Activated T-cell treated with anti-CD3 and anti-CD28 coated beads, Interleukin-2, amount 50 U/mL, for 24 hours (primary cell): ENCODE measurements around the gene SLC22A16.

Experiments used
- DNase-seq: peaks from one replicate; pipeline ENCODE4 v3.0.0-alpha.2; 2020
- H3K27ac Mint-ChIP-seq: 2 replicates; pipeline ENCODE4 v1.8.0; 2020; ENCODE audit warnings: mild to moderate bottlenecking, mixed read lengths
- H3K27me3 Mint-ChIP-seq: 2 replicates; pipeline ENCODE4 v1.8.0; 2020; ENCODE audit warnings: mixed read lengths
- H3K36me3 Mint-ChIP-seq: 2 replicates; pipeline ENCODE4 v1.8.0; 2020; ENCODE audit warnings: low read depth, mixed read lengths
- H3K4me1 Mint-ChIP-seq: 2 replicates; pipeline ENCODE4 v1.8.0; 2020; ENCODE audit warnings: low read depth, mixed read lengths
- H3K4me3 Mint-ChIP-seq: 2 replicates; pipeline ENCODE4 v1.8.0; 2020; ENCODE audit warnings: mild to moderate bottlenecking, moderate library complexity, mixed read lengths
- H3K9me3 Mint-ChIP-seq: 2 replicates; pipeline ENCODE4 v1.8.0; 2020; ENCODE audit warnings: mixed read lengths

SLC22A16 gene

GRCh38 chr6:110447761-110448160 is 28.7 kb downstream of the SLC22A16 start:
- Mint-ChIP-seq H3K4me1 (no peaks in the 10 kb centered on the region), H3K9me3 (no peaks in the 10 kb centered on the region), H3K36me3 (no peaks in the 10 kb centered on the region), H3K27ac (no peak overlapping the region), H3K27me3 (peaks cover 12% of the 10 kb centered on the region), H3K4me3 (no peak overlapping the region)
- DNase-seq = no peak

GRCh38 chr6:110446405-110446804 is 30.0 kb downstream of the SLC22A16 start:
- no peak for DNase-seq
- no peaks in the 10 kb centered on the region for H3K9me3 Mint-ChIP-seq
- H3K4me3 Mint-ChIP-seq = no peak overlapping the region
- H3K27me3 Mint-ChIP-seq = peaks cover 10% of the 10 kb centered on the region
- H3K36me3 Mint-ChIP-seq = no peaks in the 10 kb centered on the region
- H3K4me1 Mint-ChIP-seq = no peaks in the 10 kb centered on the region
- no peak overlapping the region for H3K27ac Mint-ChIP-seq

GRCh38 chr6:110440026-110440425 is 36.4 kb downstream of the SLC22A16 start:
- no peak for DNase-seq
- Mint-ChIP-seq H3K36me3 (no peaks in the 10 kb centered on the region), H3K4me3 (no peak overlapping the region), H3K27ac (no peak overlapping the region), H3K27me3 (peaks cover 14% of the 10 kb centered on the region), H3K4me1 (no peaks in the 10 kb centered on the region), H3K9me3 (no peaks in the 10 kb centered on the region)

- Mint-ChIP-seq H3K4me1 (no peaks in the 10 kb centered on the region), H3K9me3 (no peaks in the 10 kb centered on the region), H3K36me3 (no peaks in the 10 kb centered on the region), H3K4me3 (no peak overlapping the region), H3K27me3 (peaks cover 14% of the 10 kb centered on the region), H3K27ac (no peak overlapping the region)
- no peak for DNase-seq
These were observed 37.1 kb downstream of the SLC22A16 start for GRCh38 chr6:110439356-110439755.

- no peaks in the 10 kb centered on the region for H3K4me1 Mint-ChIP-seq
- no peak overlapping the region for H3K27ac Mint-ChIP-seq
- H3K27me3 Mint-ChIP-seq = peaks cover 5% of the 10 kb centered on the region
- DNase-seq = no peak
- H3K9me3 Mint-ChIP-seq = no peaks in the 10 kb centered on the region
- H3K4me3 Mint-ChIP-seq = no peak overlapping the region
- no peaks in the 10 kb centered on the region for H3K36me3 Mint-ChIP-seq
These were observed 41.3 kb downstream of the SLC22A16 start for GRCh38 chr6:110434961-110435602.

- Mint-ChIP-seq H3K4me3 (no peak overlapping the region), H3K27ac (no peak overlapping the region), H3K27me3 (peaks cover 6% of the 10 kb centered on the region), H3K36me3 (no peaks in the 10 kb centered on the region), H3K9me3 (no peaks in the 10 kb centered on the region), H3K4me1 (no peaks in the 10 kb centered on the region)
- no peak for DNase-seq
These were observed 44.0 kb downstream of the SLC22A16 start for GRCh38 chr6:110432285-110432900.

- H3K4me3 Mint-ChIP-seq = no peak overlapping the region
- no peak for DNase-seq
- no peak overlapping the region for H3K27ac Mint-ChIP-seq
- H3K9me3 Mint-ChIP-seq = no peaks in the 10 kb centered on the region
- H3K27me3 Mint-ChIP-seq = peaks cover 6% of the 10 kb centered on the region
- no peaks in the 10 kb centered on the region for H3K36me3 Mint-ChIP-seq
- H3K4me1 Mint-ChIP-seq = no peaks in the 10 kb centered on the region
These were observed 45.7 kb downstream of the SLC22A16 start for GRCh38 chr6:110430741-110431140.

- Mint-ChIP-seq H3K4me1 (no peaks in the 10 kb centered on the region), H3K9me3 (no peaks in the 10 kb centered on the region), H3K27me3 (peaks cover 9% of the 10 kb centered on the region), H3K36me3 (no peaks in the 10 kb centered on the region), H3K4me3 (no peak overlapping the region), H3K27ac (no peak overlapping the region)
- DNase-seq = no peak
These were observed 46.2 kb downstream of the SLC22A16 start for GRCh38 chr6:110430236-110430635.

- no peak overlapping the region for H3K27ac Mint-ChIP-seq
- H3K27me3 Mint-ChIP-seq = peaks cover 19% of the 10 kb centered on the region
- H3K4me3 Mint-ChIP-seq = no peak overlapping the region
- DNase-seq = no peak
- H3K9me3 Mint-ChIP-seq = no peaks in the 10 kb centered on the region
- no peaks in the 10 kb centered on the region for H3K4me1 Mint-ChIP-seq
- no peaks in the 10 kb centered on the region for H3K36me3 Mint-ChIP-seq
These were observed 48.3 kb downstream of the SLC22A16 start for GRCh38 chr6:110428153-110428552.

GRCh38 chr6:110425816-110426215 is 50.6 kb downstream of the SLC22A16 start:
- peaks cover 34% of the 10 kb centered on the region for H3K27me3 Mint-ChIP-seq
- peaks cover 8% of the 10 kb centered on the region for H3K9me3 Mint-ChIP-seq
- no peaks in the 10 kb centered on the region for H3K4me1 Mint-ChIP-seq
- DNase-seq = no peak
- no peaks in the 10 kb centered on the region for H3K36me3 Mint-ChIP-seq
- no peak overlapping the region for H3K27ac Mint-ChIP-seq
- H3K4me3 Mint-ChIP-seq = no peak overlapping the region

GRCh38 chr6:110422444-110422822 is 54.0 kb downstream of the SLC22A16 start:
- Mint-ChIP-seq H3K36me3 (no peaks in the 10 kb centered on the region), H3K27ac (no peak overlapping the region), H3K27me3 (peaks cover 48% of the 10 kb centered on the region), H3K9me3 (peaks cover 8% of the 10 kb centered on the region), H3K4me1 (no peaks in the 10 kb centered on the region), H3K4me3 (no peak overlapping the region)
- no peak for DNase-seq

- Mint-ChIP-seq H3K4me3 (no peak overlapping the region), H3K4me1 (no peaks in the 10 kb centered on the region), H3K9me3 (peaks cover 8% of the 10 kb centered on the region), H3K27ac (no peak overlapping the region), H3K27me3 (peaks cover 45% of the 10 kb centered on the region), H3K36me3 (no peaks in the 10 kb centered on the region)
- DNase-seq = no peak
These were observed 54.5 kb downstream of the SLC22A16 start for GRCh38 chr6:110421749-110422443.

- no peak overlapping the region for H3K4me3 Mint-ChIP-seq
- peaks cover 8% of the 10 kb centered on the region for H3K9me3 Mint-ChIP-seq
- no peaks in the 10 kb centered on the region for H3K36me3 Mint-ChIP-seq
- no peak overlapping the region for H3K27ac Mint-ChIP-seq
- peaks cover 36% of the 10 kb centered on the region for H3K27me3 Mint-ChIP-seq
- DNase-seq = no peak
- peaks cover 7% of the 10 kb centered on the region for H3K4me1 Mint-ChIP-seq
These were observed 57.2 kb downstream of the SLC22A16 start for GRCh38 chr6:110419028-110419739.

- no peaks in the 10 kb centered on the region for H3K36me3 Mint-ChIP-seq
- DNase-seq = no peak
- peaks cover 32% of the 10 kb centered on the region for H3K27me3 Mint-ChIP-seq
- H3K27ac Mint-ChIP-seq = no peak overlapping the region
- H3K4me1 Mint-ChIP-seq = peaks cover 7% of the 10 kb centered on the region
- H3K9me3 Mint-ChIP-seq = peaks cover 8% of the 10 kb centered on the region
- no peak overlapping the region for H3K4me3 Mint-ChIP-seq
These were observed 57.8 kb downstream of the SLC22A16 start for GRCh38 chr6:110418594-110418993.
